Heart left ventricle (tissue), 16 donors: Measurements from ENCODE around the gene ADARB1. TPM values are rescaled to one million over a fixed set of nuclear protein-coding genes. Genes with fewer than 3 reads are reported as not detected.
A peak's percentile ranks its signal among the peaks of the same experiment; 100 is the strongest.

Experiments
- ATAC-seq, 4 donors: fragments of 200-7000 bp; cut with Tn5 transposase; one replicate each; pipeline ENCODE4 v1.9.1; 2020 to 2022; ENCODE audit warnings: moderate library complexity in 4 of 4, mild to moderate bottlenecking in 3 of 4, moderate number of reproducible peaks in 1 of 4
- DNase-seq, 5 donors: peaks; one replicate each; pipeline ENCODE4 v3.0.0-alpha.2; 2020
- H3K27ac ChIP-seq, 12 donors: fragments of 200-600 bp; sonication (generic) in 4 of 12; one replicate each; pipeline versions ENCODE4 v1.5.0 to v1.8.0; 2016 to 2022; ENCODE audit warnings: mild to moderate bottlenecking in 2 of 12
- H3K27me3 ChIP-seq, 9 donors: fragments of 200-600 bp; sonication (generic) in 2 of 9; one replicate each; pipeline versions ENCODE4 v1.5.1 to v1.8.0; 2016 to 2022; ENCODE audit warnings: mild to moderate bottlenecking in 3 of 9
- H3K36me3 ChIP-seq, 9 donors: fragments of 200-600 bp; sonication (generic) in 2 of 9; one replicate each; pipeline versions ENCODE4 v1.5.0 to v1.8.0; 2018 to 2022; ENCODE audit warnings: mild to moderate bottlenecking in 2 of 9
- H3K4me1 ChIP-seq, 12 donors: fragments of 200-600 bp; sonication (generic) in 4 of 12; one replicate each; pipeline versions ENCODE4 v1.5.0 to v1.8.0; 2016 to 2022; ENCODE audit warnings: mild to moderate bottlenecking in 3 of 12
- H3K4me3 ChIP-seq, 12 donors: fragments of 200-600 bp; sonication (generic) in 4 of 12; one replicate each; pipeline versions ENCODE4 v1.5.0 to v1.8.0; 2017 to 2022; ENCODE audit warnings: mild to moderate bottlenecking in 9 of 12, moderate library complexity in 4 of 12
- H3K9me3 ChIP-seq, 12 donors: fragments of 200-600 bp; sonication (generic) in 4 of 12; one replicate each; pipeline versions ENCODE4 v1.5.0 to v1.8.0; 2016 to 2022; ENCODE audit warnings: mild to moderate bottlenecking in 1 of 12
- POLR2A ChIP-seq, 2 donors: fragments of 450-650 bp; IDR thresholded peaks; one replicate each; pipeline ENCODE4 v1.6.1; 2017; ENCODE audit warnings: antibody characterized with exemption in 2 of 2, mild to moderate bottlenecking in 2 of 2, moderate library complexity in 2 of 2
- WGBS, 4 donors: extraction: QIAGEN DNeasy Blood & Tissue Kit in 2 of 4; methylation state at CpG; one replicate each; pipeline versions ENCODE4 v1.1.5 to v1.1.7; 2013 to 2018; 5-methylcytosine and 5-hydroxymethylcytosine counted together
- intact Hi-C, 10 donors: fragments of 100-400 bp; cut with DNase I; formaldehyde crosslinking; loops; one replicate each; pipeline versions ENCODE4 v1.11.1 to v1.14.2; 2022
- polyA plus RNA-seq, 2 donors: library from polyadenylated mRNA; stranded (reverse); fragments of 200-250 nt; gene quantifications; one replicate each; pipeline ENCODE4 v1.2.3, GENCODE V29; 2013
- total RNA-seq, 9 donors: library from RNA; depleted of rRNA in 2 of 9; stranded (reverse); fragments of >200 nt in 2 of 9; fragmentation: NEBNext Ultra II Directional in 3 of 9; extraction: Animal tissue kit (Norgen Biotek cat#: 25700) in 3 of 9; gene quantifications; one replicate each; pipeline versions ENCODE4 v1.1.0 to v1.2.4, GENCODE V29; 2016 to 2023
- TF ChIP-seq, protein P1 (sequence below), 12 donors: fragments of 200-600 bp; sonication (generic) in 4 of 12; IDR thresholded peaks; one replicate each; pipeline versions ENCODE4 v1.5.0 to v1.8.0; 2018 to 2022; ENCODE audit warnings: antibody characterized with exemption in 12 of 12, mild to moderate bottlenecking in 5 of 12
- donor health status: ischemic (EF 13 %, LVEDD 7.1; RV severe dilation, severe dysfunction).
- donor health status: healthy with polysubstance abuse.
- donor health status: DM: no; HTN: yes; CAD: no.
- donor health status: DM: no; HTN: no; CAD: no.
- donor health status: ischemic (EF 25% LVEDD 6.9; RV normal size, moderate dysfunction).
- donor health status: ischemic (EF 25% LVEDD 5.7; RV mildly dilated, moderate dysfunction).
- donor health status: healthy.
- donor health status: DM: yes; HTN: yes; CAD: no.
- donor health status: ischemic (EF 35%, LVEDD 5.7; RV mildly dilated, moderate dysfunction).
- donor health status: nonischemic (EF 11% LVEDD 7.7; RV severe dilation, severe dysfunction).
- donor health status: DM: yes; HTN: yes; CAD: no.
- donor health status: PGD.
- donor health status: ischemic (EF 29% LVEDD 5.4; RV normal size, mild dysfunction).
- donor health status: nonischemic (EF 23%, LVEDD 6.1; RV moderate dilation, normal function).

Gene ADARB1
- total and polyA plus RNA-seq, 11 donors = 6.9 to 16.3 (median 12.0) TPM

DNA sequence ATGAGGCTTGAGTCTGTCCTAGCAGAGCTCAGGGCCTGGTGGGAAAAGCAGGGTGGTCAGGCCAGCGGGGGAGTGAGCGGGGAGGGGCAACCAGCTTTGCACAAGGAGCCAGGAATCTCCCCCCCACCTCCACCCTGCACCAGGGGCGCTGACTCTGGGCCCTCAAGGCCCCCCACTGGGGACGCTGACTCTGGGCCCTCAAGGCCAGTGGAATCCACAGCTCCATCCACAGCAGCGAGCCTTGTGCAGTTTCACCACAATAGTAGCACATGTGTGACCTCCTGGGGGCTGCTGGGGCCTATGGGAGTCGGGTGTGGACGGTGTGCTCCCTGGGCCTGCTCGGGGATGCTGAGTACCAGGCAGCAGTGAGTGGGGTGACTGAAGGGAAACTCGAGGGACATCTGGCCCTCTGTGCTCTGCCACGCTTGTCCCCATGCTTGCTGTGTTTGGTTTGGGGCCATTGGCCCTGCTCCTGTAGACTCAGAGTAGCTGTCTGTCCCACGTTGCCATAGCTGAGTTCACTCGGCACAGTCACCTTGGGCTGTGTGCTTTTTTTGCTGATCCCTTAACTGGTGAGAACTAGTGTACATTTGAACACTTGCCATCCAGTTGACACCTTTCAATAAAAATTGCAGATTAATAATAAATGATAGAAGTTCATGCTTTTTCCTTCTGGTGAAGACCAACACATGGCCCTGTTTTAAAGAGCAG is 89.2 kb downstream of the ADARB1 start:
- intact Hi-C loops = no loop called here
- Histone ChIP-seq H3K4me1 (peaks cover 0 to 22% (median 8%) of the 10 kb centered on the region in 12 donors), H3K36me3 (peaks cover 0 to 8% (median 0%) of the 10 kb centered on the region in 9 donors), H3K27me3 (no peaks in the 10 kb centered on the region), H3K27ac (peak overlapping the region in 3 of 12 donors; percentile 8 to 18 (median 10)), H3K9me3 (no peaks in the 10 kb centered on the region), H3K4me3 (no peak overlapping the region)
- ATAC-seq (peak in 3 of 4 donors; percentile 10 to 27 (median 14)), DNase-seq (peak in 1 of 5 donors; percentile 35)
- no peak for TF ChIP-seq POLR2A (IDR thresholded peaks at IDR 0.05)
- TF ChIP-seq, protein P1, sequence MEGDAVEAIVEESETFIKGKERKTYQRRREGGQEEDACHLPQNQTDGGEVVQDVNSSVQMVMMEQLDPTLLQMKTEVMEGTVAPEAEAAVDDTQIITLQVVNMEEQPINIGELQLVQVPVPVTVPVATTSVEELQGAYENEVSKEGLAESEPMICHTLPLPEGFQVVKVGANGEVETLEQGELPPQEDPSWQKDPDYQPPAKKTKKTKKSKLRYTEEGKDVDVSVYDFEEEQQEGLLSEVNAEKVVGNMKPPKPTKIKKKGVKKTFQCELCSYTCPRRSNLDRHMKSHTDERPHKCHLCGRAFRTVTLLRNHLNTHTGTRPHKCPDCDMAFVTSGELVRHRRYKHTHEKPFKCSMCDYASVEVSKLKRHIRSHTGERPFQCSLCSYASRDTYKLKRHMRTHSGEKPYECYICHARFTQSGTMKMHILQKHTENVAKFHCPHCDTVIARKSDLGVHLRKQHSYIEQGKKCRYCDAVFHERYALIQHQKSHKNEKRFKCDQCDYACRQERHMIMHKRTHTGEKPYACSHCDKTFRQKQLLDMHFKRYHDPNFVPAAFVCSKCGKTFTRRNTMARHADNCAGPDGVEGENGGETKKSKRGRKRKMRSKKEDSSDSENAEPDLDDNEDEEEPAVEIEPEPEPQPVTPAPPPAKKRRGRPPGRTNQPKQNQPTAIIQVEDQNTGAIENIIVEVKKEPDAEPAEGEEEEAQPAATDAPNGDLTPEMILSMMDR (IDR thresholded peaks at IDR 0.05) = no peak
- WGBS, 4 donors = 79 to 90% (median 84%) methylated on average over 9 to 12 of the region's 12 CpGs

DNA sequence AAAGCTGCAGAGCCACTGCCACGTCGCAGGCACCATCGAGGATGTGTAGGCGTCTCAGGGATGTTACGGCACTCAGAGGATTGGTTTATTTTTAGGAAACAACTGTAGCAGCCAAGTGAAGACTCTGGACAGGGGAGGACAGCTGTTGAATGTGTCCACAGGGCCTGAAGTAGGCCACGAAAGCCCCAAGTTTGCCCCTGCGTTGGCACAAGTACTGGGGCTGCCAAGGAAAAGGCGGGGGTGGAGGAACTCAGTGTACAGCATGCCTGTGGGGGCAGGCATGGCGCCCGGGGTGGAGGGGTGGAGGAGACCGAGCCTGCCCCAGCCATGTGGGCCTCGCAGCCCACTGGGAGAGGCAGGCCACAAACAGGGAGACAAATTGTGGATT is 89.7 kb downstream of the ADARB1 start:
- ATAC-seq (peak; percentile 54 to 69 (median 68)), DNase-seq (peak in 1 of 5 donors; percentile 48)
- 46 to 54% (median 49%) methylated on average over 11 to 12 of the region's 12 CpGs for WGBS, 4 donors
- no peak overlapping the region for H3K4me3 ChIP-seq
- H3K27ac ChIP-seq = peak overlapping the region in 3 of 12 donors; percentile 8 to 18 (median 10)
- TF ChIP-seq POLR2A (IDR thresholded peaks at IDR 0.05) = no peak
- TF ChIP-seq, protein P1 (IDR thresholded peaks at IDR 0.05) = no peak
- H3K36me3 ChIP-seq = peaks cover 0 to 8% (median 0%) of the 10 kb centered on the region in 9 donors
- intact Hi-C loops = no loop called here
- peaks cover 0 to 26% (median 10%) of the 10 kb centered on the region in 12 donors for H3K4me1 ChIP-seq
- H3K9me3 ChIP-seq = no peaks in the 10 kb centered on the region
- no peaks in the 10 kb centered on the region for H3K27me3 ChIP-seq

DNA sequence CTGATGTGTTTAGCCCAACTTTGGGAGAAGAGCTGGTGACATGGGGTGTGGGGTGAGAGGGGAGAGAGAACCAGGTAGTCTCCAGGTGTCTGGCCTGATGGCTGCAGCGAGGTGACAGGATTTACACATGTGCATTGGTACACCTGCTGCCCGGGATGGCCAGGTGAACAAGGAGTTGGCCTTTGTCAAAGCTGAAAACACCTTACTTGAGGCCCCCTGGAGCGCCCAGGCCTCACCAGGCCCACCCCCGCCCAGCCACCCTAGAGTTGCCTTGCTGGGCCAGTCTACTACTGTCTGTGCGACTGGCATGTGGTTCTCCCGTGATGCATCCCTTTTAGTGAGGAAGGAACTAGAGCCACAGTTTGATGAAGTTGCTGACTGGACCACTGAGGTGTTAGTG is 90.5 kb downstream of the ADARB1 start:
- Histone ChIP-seq H3K27me3 (no peaks in the 10 kb centered on the region), H3K4me1 (peaks cover 0 to 29% (median 10%) of the 10 kb centered on the region in 12 donors), H3K4me3 (no peak overlapping the region), H3K27ac (no peak overlapping the region), H3K36me3 (peaks cover 0 to 8% (median 0%) of the 10 kb centered on the region in 9 donors), H3K9me3 (no peaks in the 10 kb centered on the region)
- no peak for DNase-seq
- no peak for ATAC-seq
- whole genome bisulfite sequencing, 4 donors = 90 to 97% (median 95%) methylated on average over 6 of the region's 6 CpGs
- intact Hi-C loops = no loop called here
- no peak for TF ChIP-seq POLR2A (IDR thresholded peaks at IDR 0.05)
- TF ChIP-seq, protein P1 (IDR thresholded peaks at IDR 0.05) = no peak

DNA sequence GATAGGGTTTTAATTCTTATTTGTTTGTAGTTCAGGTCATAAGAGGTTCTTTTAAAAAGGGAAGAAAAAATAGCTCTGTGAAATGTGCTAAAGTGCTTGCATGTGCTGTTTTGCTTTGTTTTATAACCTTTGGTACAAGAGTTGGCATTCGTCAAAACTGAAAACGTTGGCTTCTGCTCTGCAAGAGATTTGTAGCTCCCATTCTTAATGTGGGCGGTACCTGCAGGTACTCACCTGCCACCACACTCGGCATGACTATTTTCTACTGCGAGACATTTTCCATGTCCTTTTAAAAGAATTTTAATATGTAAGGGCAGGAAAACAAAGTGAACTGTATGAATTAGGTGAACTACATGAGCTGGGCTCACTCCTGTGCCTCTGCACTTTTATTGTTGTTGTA is 92.6 kb downstream of the ADARB1 start:
- Histone ChIP-seq H3K4me3 (no peak overlapping the region), H3K4me1 (peaks cover 0 to 29% (median 10%) of the 10 kb centered on the region in 12 donors), H3K36me3 (peaks cover 0 to 11% (median 2%) of the 10 kb centered on the region in 9 donors), H3K27ac (no peak overlapping the region), H3K27me3 (no peaks in the 10 kb centered on the region), H3K9me3 (no peaks in the 10 kb centered on the region)
- intact Hi-C loops = no loop called here
- ATAC-seq (no peak), DNase-seq (no peak)
- TF ChIP-seq, protein P1 (IDR thresholded peaks at IDR 0.05) = no peak
- no peak for TF ChIP-seq POLR2A (IDR thresholded peaks at IDR 0.05)
- WGBS, 4 donors = 82 to 87% (median 85%) methylated on average over 5 of the region's 5 CpGs
